Ovary (tissue), 1 donor: ENCODE results near the gene TSPEAR.

Source experiments
- EP300 ChIP-seq: sonication (generic); formaldehyde crosslinking; IDR thresholded peaks from one replicate; pipeline ENCODE4 v1.6.1; 2017; ENCODE audit warnings: antibody characterized with exemption
- POLR2A ChIP-seq: fragments of 450-650 bp; IDR thresholded peaks from one replicate; pipeline ENCODE4 v1.6.1; 2017; ENCODE audit warnings: antibody characterized with exemption, mild to moderate bottlenecking, moderate library complexity

DNA sequence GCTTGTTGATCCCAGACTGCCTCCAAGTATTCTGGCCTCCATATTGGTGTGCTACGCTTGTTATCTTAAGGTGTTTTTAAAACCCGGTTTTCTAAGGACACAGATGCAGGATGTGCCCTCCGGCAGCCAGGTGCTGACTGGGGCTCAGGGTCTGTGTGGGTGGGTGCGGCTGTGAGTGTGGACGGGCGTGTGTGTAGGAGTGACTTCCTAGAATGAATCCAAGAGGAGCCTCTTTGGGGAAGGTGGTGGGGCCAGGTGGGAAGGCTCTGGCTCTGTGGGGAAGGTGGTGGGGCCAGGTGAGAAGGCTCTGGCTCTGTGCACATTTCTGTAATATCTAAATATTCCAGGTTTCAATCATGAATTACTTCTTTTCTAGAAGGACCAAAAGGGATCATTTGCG is 12.8 kb upstream of the TSPEAR start:
- TF ChIP-seq POLR2A (no peak), EP300 (no peak)
